PC-3 (cell line): ENCODE results near the gene CENPO. TPM values are rescaled to one million over a fixed set of nuclear protein-coding genes. Genes with fewer than 3 reads are reported as not detected.

Experiments used
- ATAC-seq: fragments of 200-7000 bp; cut with Tn5 transposase; 2 replicates; pipeline ENCODE4 v1.9.1; 2020; ENCODE audit warnings: mild to moderate bottlenecking, moderate library complexity
- BruUV-seq: library from RNA; stranded (reverse); fragments of 400-500 nt; replicated peaks from 2 replicates; lab custom pipeline; 2021; lab: Mats Ljungman, UMichigan
- CTCF ChIA-PET: fragments of 300-600 bp; sonication (Branson Sonifier 250); formaldehyde crosslinking; loops from one replicate; lab custom pipeline; 2022; ENCODE audit warnings: antibody characterized with exemption; lab: Charles Lee
- POLR2A ChIA-PET: fragments of 300-600 bp; sonication (Branson Sonifier 250); formaldehyde crosslinking; loops from one replicate; lab custom pipeline; 2022; ENCODE audit warnings: antibody characterized with exemption; ENCODE audit not compliant: unreplicated experiment; lab: Charles Lee
- DNase-seq: peaks from one replicate; pipeline ENCODE4 v3.0.0-alpha.2; 2015
- H2AFZ ChIP-seq: fragments of 300-600 bp; sonication (generic); 2 replicates; pipeline ENCODE4 v1.6.0; 2016; ENCODE audit warnings: antibody characterized with exemption, low read length
- H3F3A ChIP-seq: fragments of 300-600 bp; sonication (generic); one replicate; pipeline ENCODE4 v1.6.0; 2017; ENCODE audit warnings: antibody characterized with exemption, low read length, control low read depth, mild to moderate bottlenecking; ENCODE audit not compliant: unreplicated experiment
- H3K27ac ChIP-seq: fragments of 300-600 bp; sonication (generic); 2 replicates; pipeline ENCODE4 v1.5.1; 2016; ENCODE audit warnings: mild to moderate bottlenecking, low read length
- H3K27me3 ChIP-seq: fragments of 300-600 bp; sonication (generic); 2 replicates; pipeline ENCODE4 v1.6.1; 2016; ENCODE audit warnings: low read length, mixed read lengths
- H3K36me3 ChIP-seq: fragments of 300-600 bp; sonication (generic); 2 replicates; pipeline ENCODE4 v1.6.1; 2016; ENCODE audit warnings: low read depth, mixed run types, low read length, mixed read lengths
- H3K4me1 ChIP-seq: fragments of 300-600 bp; sonication (generic); 2 replicates; pipeline ENCODE4 v1.5.1; 2016; ENCODE audit warnings: low read length; ENCODE audit not compliant: insufficient read depth
- H3K4me2 ChIP-seq: fragments of 300-600 bp; sonication (generic); 2 replicates; pipeline ENCODE4 v1.6.0; 2016; ENCODE audit warnings: low read length
- H3K4me3 ChIP-seq: fragments of 300-600 bp; sonication (generic); 2 replicates; pipeline ENCODE4 v1.5.1; 2016; ENCODE audit warnings: mild to moderate bottlenecking, low read length, mixed read lengths
- H3K79me2 ChIP-seq: fragments of 300-600 bp; sonication (generic); 2 replicates; pipeline ENCODE4 v1.6.1; 2017; ENCODE audit warnings: low read length, mixed read lengths
- H3K9ac ChIP-seq: fragments of 300-600 bp; sonication (generic); 2 replicates; pipeline ENCODE4 v1.6.0; 2016; ENCODE audit warnings: mild to moderate bottlenecking, low read length
- H3K9me2 ChIP-seq: fragments of 300-600 bp; sonication (generic); replicated peaks from 2 replicates; pipeline ENCODE4 v1.6.1; 2016; ENCODE audit warnings: mixed run types, low read length, mixed read lengths
- H3K9me3 ChIP-seq: fragments of 300-600 bp; sonication (generic); 2 replicates; pipeline ENCODE4 v1.6.1; 2016; ENCODE audit warnings: low read length, mixed read lengths
- H4K20me1 ChIP-seq: fragments of 300-600 bp; sonication (generic); 2 replicates; pipeline ENCODE4 v1.6.1; 2016; ENCODE audit warnings: low read length, mixed read lengths
- CTCF ChIP-seq: fragments of 300-600 bp; sonication (generic); conservative IDR thresholded peaks from 2 replicates; pipeline ENCODE4 v1.5.1; 2017; ENCODE audit warnings: antibody characterized with exemption, low read depth, mild to moderate bottlenecking, low read length
- EZH2 ChIP-seq: fragments of 300-600 bp; sonication (generic); IDR thresholded peaks from one replicate; pipeline ENCODE4 v1.6.1; 2017; ENCODE audit warnings: antibody characterized with exemption, mild to moderate bottlenecking, low read length; ENCODE audit not compliant: unreplicated experiment
- EZH2phosphoT487 ChIP-seq: fragments of 300-600 bp; sonication (generic); IDR thresholded peaks from 2 replicates; pipeline ENCODE4 v1.6.1; 2018; ENCODE audit warnings: mild to moderate bottlenecking, antibody characterized with exemption, low read length, borderline replicate concordance
- intact Hi-C: fragments of 100-400 bp; cut with micrococcal nuclease; formaldehyde crosslinking; loops from 2 replicates; pipeline ENCODE4 v1.9.0; 2023
- total RNA-seq: library from RNA; depleted of rRNA; stranded (reverse); fragments of >200 nt; gene quantifications from 2 replicates; pipeline ENCODE4 v1.2.3, GENCODE V29; 2014

Gene CENPO
- total RNA-seq, 1 experiment from 2014 or later = 41.4 TPM

- Histone ChIP-seq H3K4me2 (no peak overlapping the region), H3F3A (no peaks in the 10 kb centered on the region), H3K36me3 (no peaks in the 10 kb centered on the region), H3K9me3 (no peaks in the 10 kb centered on the region), H3K27me3 (no peaks in the 10 kb centered on the region), H3K9me2 (no peaks in the 10 kb centered on the region), H3K4me1 (no peaks in the 10 kb centered on the region), H3K4me3 (no peak overlapping the region), H3K27ac (no peak overlapping the region), H4K20me1 (no peaks in the 10 kb centered on the region), H3K79me2 (no peaks in the 10 kb centered on the region), H3K9ac (no peak overlapping the region), H2AFZ (no peak overlapping the region)
- no peak for TF ChIP-seq CTCF
- no peak for TF ChIP-seq EZH2
- TF ChIP-seq EZH2phosphoT487 = no peak
- ATAC-seq (peak; percentile 19; the same call in 1 of the 2 replicates), DNase-seq (no peak)
- no TSS peak for BruUV-seq
- POLR2A ChIA-PET = no interaction called here
- CTCF ChIA-PET = no interaction called here
- intact Hi-C loops = loop anchor here (5.0 kb wide), 1 partner anchor 139 kb away; the partner anchor contains the start of gene DNAJC27
These were observed 39.9 kb downstream of the CENPO start for GRCh38 chr2:24832931-24833701.

DNA sequence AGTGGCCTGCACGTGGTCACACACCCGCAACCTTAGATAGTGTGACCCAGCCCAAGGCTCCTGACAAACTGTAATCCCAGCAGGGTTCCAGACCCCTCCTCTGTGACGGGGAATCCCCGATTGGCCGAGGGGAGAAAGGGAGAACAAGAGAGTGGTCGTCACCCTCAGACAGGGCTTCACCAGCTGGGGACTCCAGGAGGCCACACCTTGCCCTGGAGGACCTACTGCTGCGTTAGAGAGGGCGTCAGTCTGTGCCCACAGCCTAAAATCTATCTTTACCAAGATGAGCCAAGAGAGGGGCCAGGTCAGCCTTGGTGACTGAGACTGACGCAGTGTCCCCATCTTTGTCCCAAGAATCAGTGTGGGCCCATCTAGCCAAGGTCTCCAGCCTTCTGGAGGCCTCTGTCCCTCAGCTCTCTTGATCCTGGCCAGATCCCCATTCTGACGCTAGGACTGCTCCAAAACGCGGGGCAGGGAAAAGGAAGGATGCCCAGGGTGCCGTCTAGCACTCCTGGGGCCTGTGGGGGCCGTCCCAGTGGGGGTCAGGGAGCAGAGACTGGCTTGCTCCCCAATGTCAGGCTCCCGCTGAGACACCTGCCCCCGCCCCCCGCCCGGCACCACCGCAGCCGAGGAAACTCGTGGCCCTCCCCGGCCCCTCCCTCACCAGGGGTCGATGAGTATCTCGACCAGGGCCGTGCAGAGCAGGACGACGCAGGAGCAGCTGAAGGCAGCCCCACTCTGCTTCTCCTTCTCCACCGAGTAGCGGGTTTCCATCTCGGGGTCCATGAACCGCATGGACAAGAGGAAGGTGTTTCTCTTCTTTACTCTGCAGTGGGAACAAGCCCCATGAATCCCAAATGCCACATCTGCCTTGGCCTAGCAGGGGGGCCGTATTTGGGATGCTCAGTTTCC lies 40.9 kb downstream of the CENPO start:
- CTCF ChIA-PET = no interaction called here
- no peak overlapping the region for H3K4me2 ChIP-seq
- no peaks in the 10 kb centered on the region for H3K27me3 ChIP-seq
- no peak overlapping the region for H3K9ac ChIP-seq
- H3K4me3 ChIP-seq = no peak overlapping the region
- no peaks in the 10 kb centered on the region for H4K20me1 ChIP-seq
- ATAC-seq (no peak), DNase-seq (no peak)
- no peaks in the 10 kb centered on the region for H3K4me1 ChIP-seq
- no TSS peak for BruUV-seq
- H3K79me2 ChIP-seq = no peaks in the 10 kb centered on the region
- no peaks in the 10 kb centered on the region for H3K9me2 ChIP-seq
- no peaks in the 10 kb centered on the region for H3K36me3 ChIP-seq
- H2AFZ ChIP-seq = no peak overlapping the region
- H3K9me3 ChIP-seq = no peaks in the 10 kb centered on the region
- POLR2A ChIA-PET = no interaction called here
- intact Hi-C loops = loop anchor here (5.0 kb wide), 1 partner anchor 138 kb away; the partner anchor contains the start of gene DNAJC27
- no peak for TF ChIP-seq EZH2
- TF ChIP-seq CTCF = no peak
- TF ChIP-seq EZH2phosphoT487 = no peak
- H3F3A ChIP-seq = no peaks in the 10 kb centered on the region
- no peak overlapping the region for H3K27ac ChIP-seq
